ENCODE data around the gene PRR5. TPM values are rescaled to one million over a fixed set of nuclear protein-coding genes. Genes with fewer than 3 reads are reported as not detected.

Gene PRR5
- total and polyA plus RNA-seq, 4 experiments from 2014 or later: 45.1 to 74.0 (median 46.2) TPM

- intact Hi-C loops (cut with micrococcal nuclease): no loop called here
- Mint-ChIP-seq H3K27me3 (peaks cover 4 to 7% of the 10 kb centered on the region in 2 donors), H3K4me3 (no peak overlapping the region), H3K4me1 (peaks cover 0 to 1% (median 0%) of the 10 kb centered on the region in 4 donors), H3K27ac (no peak overlapping the region), H3K9me3 (peaks cover 3 to 25% (median 17%) of the 10 kb centered on the region in 8 donors), H3K36me3 (peaks cover 0 to 5% of the 10 kb centered on the region in 2 donors)
- CTCF ChIA-PET (ENCODE audit: partially characterized antibody): no interaction called here
- Histone ChIP-seq H3K9me3 (ENCODE audit: control insufficient read depth in 1 of 2, low read length in 2 of 2) (peaks cover 0 to 8% of the 10 kb centered on the region in 2 donors), H3K27me3 (ENCODE audit: insufficient read depth, low read length) (no peaks in the 10 kb centered on the region), H3K36me3 (ENCODE audit: insufficient read depth, low read length) (no peaks in the 10 kb centered on the region), H3K4me3 (ENCODE audit: low read length in 2 of 2) (no peak overlapping the region), H3K27ac (ENCODE audit: low read depth, low read length) (no peak overlapping the region), H3K4me1 (ENCODE audit: insufficient read depth, low read length) (no peaks in the 10 kb centered on the region)
- POLR2A ChIA-PET (ENCODE audit: partially characterized antibody): no interaction called here
- DNase-seq: no peak
Measured at GRCh38 chr22:44775862-44776261, 73.9 kb downstream of the PRR5 start.

- ChIA-PET POLR2A (ENCODE audit: partially characterized antibody) (no interaction called here), CTCF (ENCODE audit: partially characterized antibody) (no interaction called here)
- peaks cover 0 to 5% of the 10 kb centered on the region in 2 donors for H3K36me3 Mint-ChIP-seq
Measured at GRCh38 chr22:44776605-44777363, 74.8 kb downstream of the PRR5 start.

GRCh38 chr22:44777364-44777755 is 75.4 kb downstream of the PRR5 start:
- no peak overlapping the region for H3K27ac ChIP-seq (ENCODE audit: low read depth, low read length)
- Mint-ChIP-seq H3K27ac (no peak overlapping the region), H3K27me3 (peaks cover 4 to 6% of the 10 kb centered on the region in 2 donors), H3K4me3 (no peak overlapping the region), H3K36me3 (peaks cover 0 to 5% of the 10 kb centered on the region in 2 donors), H3K9me3 (peaks cover 0 to 21% (median 16%) of the 10 kb centered on the region in 8 donors), H3K4me1 (no peaks in the 10 kb centered on the region)
- H3K4me3 ChIP-seq (ENCODE audit: low read length in 2 of 2): no peak overlapping the region
- H3K27me3 ChIP-seq (ENCODE audit: insufficient read depth, low read length): no peaks in the 10 kb centered on the region
- H3K9me3 ChIP-seq (ENCODE audit: control insufficient read depth in 1 of 2, low read length in 2 of 2): peaks cover 0 to 8% of the 10 kb centered on the region in 2 donors
- H3K4me1 ChIP-seq (ENCODE audit: insufficient read depth, low read length): no peaks in the 10 kb centered on the region
- intact Hi-C loops (cut with micrococcal nuclease): no loop called here
- ChIA-PET POLR2A (ENCODE audit: partially characterized antibody) (no interaction called here), CTCF (ENCODE audit: partially characterized antibody) (no interaction called here)
- no peak for DNase-seq
- no peaks in the 10 kb centered on the region for H3K36me3 ChIP-seq (ENCODE audit: insufficient read depth, low read length)

More at GRCh38 chr22:44776605-44777363, 74.8 kb downstream of the PRR5 start:
- Histone ChIP-seq H3K4me3 (ENCODE audit: low read length in 2 of 2) (no peak overlapping the region), H3K27me3 (ENCODE audit: insufficient read depth, low read length) (no peaks in the 10 kb centered on the region), H3K27ac (ENCODE audit: low read depth, low read length) (no peak overlapping the region), H3K36me3 (ENCODE audit: insufficient read depth, low read length) (no peaks in the 10 kb centered on the region), H3K4me1 (ENCODE audit: insufficient read depth, low read length) (no peaks in the 10 kb centered on the region), H3K9me3 (ENCODE audit: control insufficient read depth in 1 of 2, low read length in 2 of 2) (peaks cover 0 to 8% of the 10 kb centered on the region in 2 donors)
- Mint-ChIP-seq H3K4me3 (no peak overlapping the region), H3K27me3 (peaks cover 4 to 6% of the 10 kb centered on the region in 2 donors), H3K9me3 (peaks cover 2 to 24% (median 17%) of the 10 kb centered on the region in 8 donors), H3K27ac (peak overlapping the region in 1 of 7 donors; percentile 19), H3K4me1 (peaks cover 0 to under 1% (median 0%) of the 10 kb centered on the region in 4 donors)
- intact Hi-C loops (cut with micrococcal nuclease): no loop called here
- no peak for DNase-seq

- H3K9me3 Mint-ChIP-seq: peaks cover 0 to 3% (median 0%) of the 10 kb centered on the region in 8 donors
- H3K4me3 ChIP-seq (ENCODE audit: low read length in 2 of 2): no peak overlapping the region
- no peak for DNase-seq
- H3K27me3 ChIP-seq (ENCODE audit: insufficient read depth, low read length): no peaks in the 10 kb centered on the region
- H3K27ac ChIP-seq (ENCODE audit: low read depth, low read length): no peak overlapping the region
- no peak overlapping the region for H3K4me3 Mint-ChIP-seq
- no peaks in the 10 kb centered on the region for H3K4me1 ChIP-seq (ENCODE audit: insufficient read depth, low read length)
- peaks cover 11% of the 10 kb centered on the region in 2 donors for H3K27me3 Mint-ChIP-seq
- no peaks in the 10 kb centered on the region for H3K36me3 Mint-ChIP-seq
- intact Hi-C loops (cut with micrococcal nuclease): no loop called here
- H3K27ac Mint-ChIP-seq: no peak overlapping the region
- ChIA-PET CTCF (ENCODE audit: partially characterized antibody) (no interaction called here), POLR2A (ENCODE audit: partially characterized antibody) (no interaction called here)
- H3K4me1 Mint-ChIP-seq: no peaks in the 10 kb centered on the region
- H3K36me3 ChIP-seq (ENCODE audit: insufficient read depth, low read length): no peaks in the 10 kb centered on the region
- H3K9me3 ChIP-seq (ENCODE audit: control insufficient read depth in 1 of 2, low read length in 2 of 2): no peaks in the 10 kb centered on the region
Measured at GRCh38 chr22:44780876-44781449, 79.0 kb downstream of the PRR5 start.

- intact Hi-C loops (cut with micrococcal nuclease): no loop called here
- Histone ChIP-seq H3K27ac (ENCODE audit: low read depth, low read length) (no peak overlapping the region), H3K9me3 (ENCODE audit: control insufficient read depth in 1 of 2, low read length in 2 of 2) (no peaks in the 10 kb centered on the region), H3K27me3 (ENCODE audit: insufficient read depth, low read length) (no peaks in the 10 kb centered on the region), H3K36me3 (ENCODE audit: insufficient read depth, low read length) (no peaks in the 10 kb centered on the region), H3K4me1 (ENCODE audit: insufficient read depth, low read length) (no peaks in the 10 kb centered on the region), H3K4me3 (ENCODE audit: low read length in 2 of 2) (no peak overlapping the region)
- ChIA-PET CTCF (ENCODE audit: partially characterized antibody) (no interaction called here), POLR2A (ENCODE audit: partially characterized antibody) (no interaction called here)
- H3K9me3 Mint-ChIP-seq: no peaks in the 10 kb centered on the region
- H3K36me3 Mint-ChIP-seq: no peaks in the 10 kb centered on the region
- peaks cover 10 to 11% of the 10 kb centered on the region in 2 donors for H3K27me3 Mint-ChIP-seq
- H3K4me3 Mint-ChIP-seq: peak overlapping the region in 1 of 8 donors; percentile 16
- H3K4me1 Mint-ChIP-seq: no peaks in the 10 kb centered on the region
- DNase-seq: no peak
- H3K27ac Mint-ChIP-seq: no peak overlapping the region
Measured at GRCh38 chr22:44782363-44782963, 80.5 kb downstream of the PRR5 start.

GRCh38 chr22:44783091-44783490 is 81.1 kb downstream of the PRR5 start:
- CTCF ChIA-PET (ENCODE audit: partially characterized antibody): no interaction called here
- Histone ChIP-seq H3K27ac (ENCODE audit: low read depth, low read length) (no peak overlapping the region), H3K36me3 (ENCODE audit: insufficient read depth, low read length) (no peaks in the 10 kb centered on the region), H3K4me1 (ENCODE audit: insufficient read depth, low read length) (no peaks in the 10 kb centered on the region), H3K27me3 (ENCODE audit: insufficient read depth, low read length) (no peaks in the 10 kb centered on the region), H3K9me3 (ENCODE audit: control insufficient read depth in 1 of 2, low read length in 2 of 2) (no peaks in the 10 kb centered on the region), H3K4me3 (ENCODE audit: low read length in 2 of 2) (no peak overlapping the region)
- DNase-seq: no peak
- no peaks in the 10 kb centered on the region for H3K9me3 Mint-ChIP-seq
- H3K27ac Mint-ChIP-seq: no peak overlapping the region
- no peak overlapping the region for H3K4me3 Mint-ChIP-seq
- no peaks in the 10 kb centered on the region for H3K36me3 Mint-ChIP-seq
- peaks cover 9 to 11% of the 10 kb centered on the region in 2 donors for H3K27me3 Mint-ChIP-seq
- intact Hi-C loops (cut with micrococcal nuclease): no loop called here
- POLR2A ChIA-PET (ENCODE audit: partially characterized antibody): no interaction called here
- H3K4me1 Mint-ChIP-seq: no peaks in the 10 kb centered on the region

- CTCF ChIA-PET (ENCODE audit: partially characterized antibody): no interaction called here
- H3K9me3 ChIP-seq (ENCODE audit: control insufficient read depth in 1 of 2, low read length in 2 of 2): no peaks in the 10 kb centered on the region
Measured at GRCh38 chr22:44783581-44783980, 81.6 kb downstream of the PRR5 start.

More at GRCh38 chr22:44783581-44783980, 81.6 kb downstream of the PRR5 start:
- DNase-seq: no peak
- Histone ChIP-seq H3K4me3 (ENCODE audit: low read length in 2 of 2) (no peak overlapping the region), H3K4me1 (ENCODE audit: insufficient read depth, low read length) (no peaks in the 10 kb centered on the region), H3K36me3 (ENCODE audit: insufficient read depth, low read length) (no peaks in the 10 kb centered on the region), H3K27ac (ENCODE audit: low read depth, low read length) (no peak overlapping the region), H3K27me3 (ENCODE audit: insufficient read depth, low read length) (no peaks in the 10 kb centered on the region)
- POLR2A ChIA-PET (ENCODE audit: partially characterized antibody): no interaction called here
- H3K36me3 Mint-ChIP-seq: no peaks in the 10 kb centered on the region
- H3K27ac Mint-ChIP-seq: peak overlapping the region in 2 of 7 donors; percentile 65 to 78
- H3K9me3 Mint-ChIP-seq: no peaks in the 10 kb centered on the region
- H3K4me3 Mint-ChIP-seq: no peak overlapping the region
- H3K4me1 Mint-ChIP-seq: no peaks in the 10 kb centered on the region
- intact Hi-C loops (cut with micrococcal nuclease): no loop called here
- H3K27me3 Mint-ChIP-seq: peaks cover 9 to 11% of the 10 kb centered on the region in 2 donors

Data from CD4-positive, alpha-beta memory T cell (primary cell).